ENCODE data around the gene KRT75. TPM values are rescaled to one million over a fixed set of nuclear protein-coding genes. Genes with fewer than 3 reads are reported as not detected.

Gene KRT75
- total and polyA plus RNA-seq, 2 donors (not counting 3 experiments of a cell fraction or from before 2014, with no cell fraction given) = not detected

GRCh38 chr12:52400906-52401305 is 33.3 kb downstream of the KRT75 start:
- H3K4me1 ChIP-seq (ENCODE audit: control insufficient read depth, extremely low read depth, insufficient read depth, low read length) = no peaks in the 10 kb centered on the region
- no peaks in the 10 kb centered on the region for H3K9me1 ChIP-seq (replicated peaks; ENCODE audit: control insufficient read depth, extremely low read depth, insufficient read depth, low read length)
- no peaks in the 10 kb centered on the region for H3K36me3 ChIP-seq (ENCODE audit: control insufficient read depth in 2 of 2, extremely low read depth in 1 of 2, insufficient read depth in 2 of 2, low read length in 2 of 2)
- intact Hi-C loops (cut with micrococcal nuclease) = no loop called here
- CTCF ChIA-PET = interaction anchor here (1.1 to 1.3 kb wide), 3 partner anchors 12 to 470 kb away, joined by 4 to 6 read pairs (median 5); no protein-coding TSS in a partner anchor
- H3K4me3 ChIP-seq (replicated peaks in 1 of 3; ENCODE audit: insufficient read depth in 1 of 3, low read depth in 1 of 3, low read length in 3 of 3) = no peak overlapping the region
- H3K79me2 ChIP-seq (ENCODE audit: control insufficient read depth, insufficient read depth, low read length) = no peaks in the 10 kb centered on the region
- no peaks in the 10 kb centered on the region for H4K20me1 ChIP-seq (replicated peaks; ENCODE audit: control insufficient read depth, extremely low read depth, insufficient read depth, low read length)
- peaks cover 0 to 5% of the 10 kb centered on the region in 2 experiments for H3K27me3 ChIP-seq (ENCODE audit: control insufficient read depth in 2 of 2, insufficient read depth in 2 of 2, low read length in 2 of 2)
- no TSS peak for BruUV-seq (replicated peaks)
- TF ChIP-seq, protein P1, sequence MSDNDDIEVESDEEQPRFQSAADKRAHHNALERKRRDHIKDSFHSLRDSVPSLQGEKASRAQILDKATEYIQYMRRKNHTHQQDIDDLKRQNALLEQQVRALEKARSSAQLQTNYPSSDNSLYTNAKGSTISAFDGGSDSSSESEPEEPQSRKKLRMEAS (IDR thresholded peaks at IDR 0.05; ENCODE audit: insufficient read depth, insufficient read length) = no peak
- TF ChIP-seq MYC (IDR thresholded peaks at IDR 0.05; ENCODE audit: low read depth, low read length) (no peak), POLR2AphosphoS5 (IDR thresholded peaks at IDR 0.05; ENCODE audit: insufficient read depth, low read depth, low read length) (no peak), POLR2A (IDR thresholded peaks at IDR 0.05; ENCODE audit: low read depth, low read length) (no peak), EZH2 (IDR thresholded peaks at IDR 0.05; ENCODE audit: borderline replicate concordance, low read depth, low read length, severe bottlenecking) (no peak), GATA2 (IDR thresholded peaks at IDR 0.05; ENCODE audit: insufficient read depth, insufficient read length, low read depth, low read length) (no peak), FOS (IDR thresholded peaks at IDR 0.05; ENCODE audit: borderline replicate concordance, insufficient read depth, low read length) (no peak), JUN (IDR thresholded peaks at IDR 0.05; ENCODE audit: borderline replicate concordance, insufficient read depth, insufficient read length, low read depth) (no peak)
- TF ChIP-seq, protein P2, sequence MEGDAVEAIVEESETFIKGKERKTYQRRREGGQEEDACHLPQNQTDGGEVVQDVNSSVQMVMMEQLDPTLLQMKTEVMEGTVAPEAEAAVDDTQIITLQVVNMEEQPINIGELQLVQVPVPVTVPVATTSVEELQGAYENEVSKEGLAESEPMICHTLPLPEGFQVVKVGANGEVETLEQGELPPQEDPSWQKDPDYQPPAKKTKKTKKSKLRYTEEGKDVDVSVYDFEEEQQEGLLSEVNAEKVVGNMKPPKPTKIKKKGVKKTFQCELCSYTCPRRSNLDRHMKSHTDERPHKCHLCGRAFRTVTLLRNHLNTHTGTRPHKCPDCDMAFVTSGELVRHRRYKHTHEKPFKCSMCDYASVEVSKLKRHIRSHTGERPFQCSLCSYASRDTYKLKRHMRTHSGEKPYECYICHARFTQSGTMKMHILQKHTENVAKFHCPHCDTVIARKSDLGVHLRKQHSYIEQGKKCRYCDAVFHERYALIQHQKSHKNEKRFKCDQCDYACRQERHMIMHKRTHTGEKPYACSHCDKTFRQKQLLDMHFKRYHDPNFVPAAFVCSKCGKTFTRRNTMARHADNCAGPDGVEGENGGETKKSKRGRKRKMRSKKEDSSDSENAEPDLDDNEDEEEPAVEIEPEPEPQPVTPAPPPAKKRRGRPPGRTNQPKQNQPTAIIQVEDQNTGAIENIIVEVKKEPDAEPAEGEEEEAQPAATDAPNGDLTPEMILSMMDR (IDR thresholded peaks at IDR 0.05; ENCODE audit: extremely low read depth in 1 of 2, insufficient read depth in 1 of 2, low read depth in 1 of 2, low read length in 2 of 2) = no peak
- POLR2A ChIA-PET = no interaction called here
- DNase-seq (ENCODE audit: low read depth, low spot score) = no peak
- no peak overlapping the region for H3K27ac ChIP-seq (ENCODE audit: insufficient read depth, low read depth, low read length)
- H3K4me2 ChIP-seq (ENCODE audit: insufficient read depth, low read length) = no peak overlapping the region
- dilution Hi-C loops (cut with MboI; ENCODE audit: extremely low pct_ligation_motif_present, low sequenced_read_pairs) = no loop called here
- no peak overlapping the region for H3K9ac ChIP-seq (replicated peaks; ENCODE audit: extremely low read depth, insufficient read depth, low read length)
- no peak for FAIRE-seq
- H2AFZ ChIP-seq (ENCODE audit: low read depth, low read length) = no peak overlapping the region
- no peaks in the 10 kb centered on the region for H3K9me3 ChIP-seq (replicated peaks; ENCODE audit: control insufficient read depth, insufficient read depth, low read length)

Data from endothelial cell of umbilical vein (primary cell).